Lower lobe of right lung (tissue), 2 donors: ENCODE results near the gene SYT17. TPM values are rescaled to one million over a fixed set of nuclear protein-coding genes. Genes with fewer than 3 reads are reported as not detected.
A peak's percentile ranks its signal among the peaks of the same experiment; 100 is the strongest.
"Not testable (repeated sequence)": the region's sequence is repeated elsewhere in the genome, so short reads cannot be mapped to it uniquely, and the experiment has no call there.

Experiments used
- ATAC-seq, 2 donors: fragments of 200-7000 bp; cut with Tn5 transposase; one replicate each; pipeline ENCODE4 v1.9.1; 2020 to 2022; ENCODE audit warnings: mild to moderate bottlenecking in 2 of 2, moderate library complexity in 2 of 2
- DNase-seq: peaks from one replicate; pipeline ENCODE4 v3.0.0-alpha.2; 2020
- H3K27ac ChIP-seq: fragments of 200-600 bp; one replicate; pipeline ENCODE4 v1.8.0; 2022
- H3K27me3 ChIP-seq: fragments of 200-600 bp; one replicate; pipeline ENCODE4 v1.8.0; 2022; ENCODE audit warnings: low read depth
- H3K36me3 ChIP-seq: fragments of 200-600 bp; one replicate; pipeline ENCODE4 v1.8.0; 2022; ENCODE audit warnings: mild to moderate bottlenecking
- H3K4me1 ChIP-seq: fragments of 200-600 bp; one replicate; pipeline ENCODE4 v1.8.0; 2022
- H3K4me3 ChIP-seq: fragments of 200-600 bp; one replicate; pipeline ENCODE4 v1.8.0; 2022; ENCODE audit warnings: mild to moderate bottlenecking
- H3K9me3 ChIP-seq: fragments of 200-600 bp; one replicate; pipeline ENCODE4 v1.8.0; 2022
- CTCF ChIP-seq: fragments of 200-600 bp; IDR thresholded peaks from one replicate; pipeline ENCODE4 v1.8.0; 2022; ENCODE audit warnings: antibody characterized with exemption, mild to moderate bottlenecking
- intact Hi-C: fragments of 100-400 bp; cut with DNase I; formaldehyde crosslinking; loops from one replicate; pipeline ENCODE4 v1.11.0; 2022
- total RNA-seq: library from RNA; stranded (reverse); fragmentation: NEBNext Ultra II Directional; extraction: Animal tissue kit (Norgen Biotek cat#: 25700); gene quantifications from one replicate; pipeline ENCODE4 v1.2.1, GENCODE V29; 2021
- donor health status: DM: no; HTN: yes; CAD: no; lungs with severe emphysema.

SYT17 gene
- total RNA-seq, 1 donor from 2014 or later = 11.8 TPM

GRCh38 chr16:19183187-19183586 is 15.1 kb downstream of the SYT17 start:
- H3K9me3 ChIP-seq = no peaks in the 10 kb centered on the region
- H3K27ac ChIP-seq = peak overlapping the region; percentile 82
- DNase-seq (no peak), ATAC-seq (no peak)
- intact Hi-C loops = no loop called here
- H3K4me3 ChIP-seq = no peak overlapping the region
- peaks cover 31% of the 10 kb centered on the region for H3K4me1 ChIP-seq
- no peaks in the 10 kb centered on the region for H3K27me3 ChIP-seq
- peaks cover 5% of the 10 kb centered on the region for H3K36me3 ChIP-seq
- TF ChIP-seq CTCF = no peak

GRCh38 chr16:19184823-19185509 is 16.9 kb downstream of the SYT17 start:
- intact Hi-C loops = no loop called here
- H3K4me1 ChIP-seq = peaks cover 29% of the 10 kb centered on the region
- DNase-seq = no peak
- no peaks in the 10 kb centered on the region for H3K27me3 ChIP-seq
- peaks cover 5% of the 10 kb centered on the region for H3K36me3 ChIP-seq
- no peak overlapping the region for H3K4me3 ChIP-seq
- H3K9me3 ChIP-seq = no peaks in the 10 kb centered on the region
- no peak for TF ChIP-seq CTCF
- ATAC-seq = no peak
- peak overlapping the region; percentile 82 for H3K27ac ChIP-seq

- peaks cover 5% of the 10 kb centered on the region for H3K36me3 ChIP-seq
- peak overlapping the region; percentile 41 for H3K27ac ChIP-seq
- no peak for TF ChIP-seq CTCF
- peaks cover 30% of the 10 kb centered on the region for H3K4me1 ChIP-seq
- no peak for ATAC-seq
- no peak for DNase-seq
- no peaks in the 10 kb centered on the region for H3K9me3 ChIP-seq
- intact Hi-C loops = no loop called here
- H3K4me3 ChIP-seq = no peak overlapping the region
- no peaks in the 10 kb centered on the region for H3K27me3 ChIP-seq
Measured at GRCh38 chr16:19185510-19185851, 17.4 kb downstream of the SYT17 start.

GRCh38 chr16:19186408-19186807 is 18.4 kb downstream of the SYT17 start:
- H3K4me1 ChIP-seq = peaks cover 31% of the 10 kb centered on the region

GRCh38 chr16:19187961-19188360 is 19.9 kb downstream of the SYT17 start:
- H3K27me3 ChIP-seq, DNase-seq, ATAC-seq, intact Hi-C loops, H3K27ac ChIP-seq, H3K4me3 ChIP-seq, H3K9me3 ChIP-seq, H3K36me3 ChIP-seq: not testable (repeated sequence)
- H3K4me1 ChIP-seq = peaks cover 27% of the 10 kb centered on the region

More at GRCh38 chr16:19186408-19186807, 18.4 kb downstream of the SYT17 start:
- H3K27me3 ChIP-seq = no peaks in the 10 kb centered on the region
- intact Hi-C loops = no loop called here
- TF ChIP-seq CTCF = no peak
- DNase-seq (no peak), ATAC-seq (no peak)
- H3K9me3 ChIP-seq = no peaks in the 10 kb centered on the region
- peaks cover 5% of the 10 kb centered on the region for H3K36me3 ChIP-seq
- H3K27ac ChIP-seq = no peak overlapping the region
- H3K4me3 ChIP-seq = no peak overlapping the region

- Histone ChIP-seq H3K4me3 (no peak overlapping the region), H3K36me3 (peaks cover 3% of the 10 kb centered on the region), H3K27me3 (no peaks in the 10 kb centered on the region), H3K9me3 (no peaks in the 10 kb centered on the region), H3K4me1 (peaks cover 23% of the 10 kb centered on the region), H3K27ac (no peak overlapping the region)
- intact Hi-C loops = no loop called here
- ATAC-seq (no peak), DNase-seq (no peak)
- no peak for TF ChIP-seq CTCF
Measured at GRCh38 chr16:19188406-19188805, 20.4 kb downstream of the SYT17 start.
